A549 (cell line): ENCODE results near the gene DLGAP1. TPM values are rescaled to one million over a fixed set of nuclear protein-coding genes. Genes with fewer than 3 reads are reported as not detected.
A peak's percentile ranks its signal among the peaks of the same experiment; 100 is the strongest.
"Not testable (repeated sequence)": the region's sequence is repeated elsewhere in the genome, so short reads cannot be mapped to it uniquely, and the experiment has no call there.

Source experiments
- ATAC-seq, 2 experiments: fragments of 200-7000 bp in 1 of 2; fragments of >200 bp in 1 of 2; cut with Nextera tagmentation in 1 of 2; cut with Tn5 transposase in 1 of 2; 3 replicates each; pipeline versions ENCODE4 v1.8.0 to v1.9.1; 2018 to 2020; ENCODE audit warnings: mild to moderate bottlenecking in 1 of 2, moderate library complexity in 1 of 2
- CTCF ChIA-PET: fragments of 300-600 bp; sonication (Branson Sonifier 250); formaldehyde crosslinking; extraction: SDS; loops from one replicate; lab custom pipeline; 2021; ENCODE audit warnings: antibody characterized with exemption, inconsistent platforms; lab: Yijun Ruan, JAX
- POLR2A ChIA-PET: fragments of 350-600 bp; formaldehyde crosslinking; extraction: SDS; loops from one replicate; lab custom pipeline; 2021; ENCODE audit warnings: antibody characterized with exemption, inconsistent platforms; lab: Yijun Ruan, JAX
- DNase-seq, 2 experiments: peaks; one replicate each; pipeline versions ENCODE4 v3.0.0 to v3.0.0-alpha.2; 2011 to 2016; ENCODE audit warnings: low read depth in 1 of 2, low spot score in 1 of 2
- FAIRE-seq: peaks from 2 replicates; lab custom pipeline; 2011; peaks lifted over from hg19 to GRCh38; lab: Jason Lieb, UNC
- H3K27ac ChIP-seq, 2 experiments: fragments of >200 bp; sonication (Bioruptor Twin); formaldehyde crosslinking; 3 replicates each; pipeline ENCODE4 v1.5.1; 2016 to 2017
- H3K4me1 ChIP-seq: fragments of >200 bp; sonication (Bioruptor Twin); formaldehyde crosslinking; 3 replicates; pipeline ENCODE4 v1.6.1; 2016
- H3K4me2 ChIP-seq: fragments of >200 bp; sonication (Bioruptor Twin); formaldehyde crosslinking; 3 replicates; pipeline ENCODE4 v1.6.1; 2016
- H3K4me3 ChIP-seq: fragments of >200 bp; sonication (Bioruptor Twin); formaldehyde crosslinking; 3 replicates; pipeline ENCODE4 v1.5.1; 2016
- H3K9me3 ChIP-seq: fragments of >200 bp; sonication (Bioruptor Twin); formaldehyde crosslinking; 3 replicates; pipeline ENCODE4 v1.6.1; 2016
- EHF ChIP-seq: fragments of 250-450 bp; sonication (Bioruptor Pico); IDR thresholded peaks from 2 replicates; pipeline ENCODE4 v1.5.0; 2020; ENCODE audit warnings: mild to moderate bottlenecking
- EHMT2 ChIP-seq: fragments of 200-600 bp; sonication (generic); IDR thresholded peaks from 2 replicates; pipeline ENCODE4 v1.6.1; 2016; ENCODE audit warnings: antibody characterized with exemption, low read depth, mild to moderate bottlenecking, moderate library complexity
- FOXS1 ChIP-seq: fragments of 250-450 bp; sonication (Bioruptor Pico); IDR thresholded peaks from 2 replicates; pipeline ENCODE4 v1.5.0; 2020; ENCODE audit warnings: mild to moderate bottlenecking, moderate library complexity
- GATA3 ChIP-seq: IDR thresholded peaks from 2 replicates; pipeline ENCODE4 v1.6.1; 2012; ENCODE audit warnings: borderline replicate concordance
- HMGXB4 ChIP-seq: fragments of 250-450 bp; sonication (Bioruptor Pico); IDR thresholded peaks from 2 replicates; pipeline ENCODE4 v1.5.0; 2021; ENCODE audit warnings: mild to moderate bottlenecking, moderate library complexity, borderline replicate concordance
- HOXB13 ChIP-seq: fragments of 250-450 bp; sonication (Bioruptor Pico); IDR thresholded peaks from 2 replicates; pipeline ENCODE4 v1.5.0; 2020; ENCODE audit warnings: low read depth, mild to moderate bottlenecking, moderate library complexity
- HOXB5 ChIP-seq: fragments of 250-450 bp; sonication (Bioruptor Pico); IDR thresholded peaks from 2 replicates; pipeline ENCODE4 v1.5.0; 2020; ENCODE audit warnings: mild to moderate bottlenecking, moderate library complexity
- JUN ChIP-seq, 2 experiments: fragments of >200 bp; sonication (Bioruptor Twin); formaldehyde crosslinking; IDR thresholded peaks; 2 replicates in 1 of 2; 3 replicates in 1 of 2; pipeline ENCODE4 v1.6.1; 2016 to 2017
- JUNB ChIP-seq: fragments of >200 bp; sonication (Bioruptor Twin); formaldehyde crosslinking; IDR thresholded peaks from 2 replicates; pipeline ENCODE4 v1.6.1; 2016
- KDM1A ChIP-seq: fragments of 200-600 bp; sonication (generic); IDR thresholded peaks from 2 replicates; pipeline ENCODE4 v1.6.1; 2016; ENCODE audit warnings: low read depth, mild to moderate bottlenecking
- PBX3 ChIP-seq: IDR thresholded peaks from 2 replicates; pipeline ENCODE4 v1.6.1; 2012
- RCOR1 ChIP-seq: fragments of 150-350 bp; IDR thresholded peaks from 2 replicates; pipeline ENCODE4 v1.6.1; 2014; ENCODE audit warnings: antibody characterized with exemption, low read length, low read depth
- RFX5 ChIP-seq: fragments of 450-650 bp; IDR thresholded peaks from 2 replicates; pipeline ENCODE4 v1.7.1; 2014; ENCODE audit warnings: antibody characterized with exemption, mild to moderate bottlenecking, moderate library complexity
- TFCP2L1 ChIP-seq: fragments of 250-450 bp; sonication (Bioruptor Pico); IDR thresholded peaks from 2 replicates; pipeline ENCODE4 v1.5.0; 2021; ENCODE audit warnings: mild to moderate bottlenecking
- ZNF302 ChIP-seq: fragments of 250-450 bp; sonication (Bioruptor Pico); IDR thresholded peaks from 2 replicates; pipeline ENCODE4 v1.9.0; 2021; ENCODE audit warnings: inconsistent platforms, mild to moderate bottlenecking, moderate library complexity
- ZSCAN20 ChIP-seq: fragments of 250-450 bp; sonication (Bioruptor Pico); IDR thresholded peaks from 2 replicates; pipeline ENCODE4 v1.8.0; 2022; ENCODE audit warnings: mild to moderate bottlenecking, moderate library complexity
- WGBS: methylation state at CpG from one replicate; pipeline ENCODE4 v1.1.6; 2017; ENCODE audit errors: missing lambda C conversion rate; 5-methylcytosine and 5-hydroxymethylcytosine counted together
- polyA plus RNA-seq, 4 experiments: library from polyadenylated mRNA; depleted of rRNA in 3 of 4; stranded (reverse); fragments of >200 nt; fragmentation: RNase III in 1 of 4; extraction: RNeasy Plus Mini Kit Qiagen cat#74134 plus additional on column Dnase treatment in 1 of 4; gene quantifications; 2 replicates in 3 of 4; 3 replicates in 1 of 4; pipeline ENCODE4 v1.2.3, GENCODE V29; 2011 to 2017
- TF ChIP-seq, protein P1 (sequence below): fragments of 200-600 bp; sonication (generic); IDR thresholded peaks from 2 replicates; pipeline ENCODE4 v1.6.1; 2016; ENCODE audit warnings: antibody characterized with exemption, mild to moderate bottlenecking, moderate library complexity

The DLGAP1 gene
- polyA plus RNA-seq, 2 of the 4 experiments (the other 2 are of a cell fraction) = 0.04 to 0.12 TPM

- TF ChIP-seq, protein P1, sequence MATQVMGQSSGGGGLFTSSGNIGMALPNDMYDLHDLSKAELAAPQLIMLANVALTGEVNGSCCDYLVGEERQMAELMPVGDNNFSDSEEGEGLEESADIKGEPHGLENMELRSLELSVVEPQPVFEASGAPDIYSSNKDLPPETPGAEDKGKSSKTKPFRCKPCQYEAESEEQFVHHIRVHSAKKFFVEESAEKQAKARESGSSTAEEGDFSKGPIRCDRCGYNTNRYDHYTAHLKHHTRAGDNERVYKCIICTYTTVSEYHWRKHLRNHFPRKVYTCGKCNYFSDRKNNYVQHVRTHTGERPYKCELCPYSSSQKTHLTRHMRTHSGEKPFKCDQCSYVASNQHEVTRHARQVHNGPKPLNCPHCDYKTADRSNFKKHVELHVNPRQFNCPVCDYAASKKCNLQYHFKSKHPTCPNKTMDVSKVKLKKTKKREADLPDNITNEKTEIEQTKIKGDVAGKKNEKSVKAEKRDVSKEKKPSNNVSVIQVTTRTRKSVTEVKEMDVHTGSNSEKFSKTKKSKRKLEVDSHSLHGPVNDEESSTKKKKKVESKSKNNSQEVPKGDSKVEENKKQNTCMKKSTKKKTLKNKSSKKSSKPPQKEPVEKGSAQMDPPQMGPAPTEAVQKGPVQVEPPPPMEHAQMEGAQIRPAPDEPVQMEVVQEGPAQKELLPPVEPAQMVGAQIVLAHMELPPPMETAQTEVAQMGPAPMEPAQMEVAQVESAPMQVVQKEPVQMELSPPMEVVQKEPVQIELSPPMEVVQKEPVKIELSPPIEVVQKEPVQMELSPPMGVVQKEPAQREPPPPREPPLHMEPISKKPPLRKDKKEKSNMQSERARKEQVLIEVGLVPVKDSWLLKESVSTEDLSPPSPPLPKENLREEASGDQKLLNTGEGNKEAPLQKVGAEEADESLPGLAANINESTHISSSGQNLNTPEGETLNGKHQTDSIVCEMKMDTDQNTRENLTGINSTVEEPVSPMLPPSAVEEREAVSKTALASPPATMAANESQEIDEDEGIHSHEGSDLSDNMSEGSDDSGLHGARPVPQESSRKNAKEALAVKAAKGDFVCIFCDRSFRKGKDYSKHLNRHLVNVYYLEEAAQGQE = no peak
- no peak for TF ChIP-seq EHF (CRISPR knock-in tag)
- TF ChIP-seq HOXB5 (CRISPR knock-in tag) = no peak
- TF ChIP-seq GATA3 = no peak
- TF ChIP-seq RFX5 = no peak
- TF ChIP-seq ZSCAN20 = no peak
- TF ChIP-seq, all 56 proteins: peak for 0
These were observed 846.6 kb downstream of the DLGAP1 start (continued) for GRCh38 chr18:3608488-3608887.

GRCh38 chr18:3608099-3608453 lies 847.0 kb downstream of the DLGAP1 start:
- not testable (repeated sequence) for FAIRE-seq, DNase-seq, ATAC-seq, H3K4me2 ChIP-seq, H3K9me3 ChIP-seq, H3K4me3 ChIP-seq
- WGBS = 91% methylated on average over 7 of the region's 8 CpGs
- ChIA-PET CTCF (interaction anchor here (1.3 kb wide), 2 partner anchors 14 to 57 kb away, joined by 3 to 6 read pairs; no protein-coding TSS in a partner anchor), POLR2A (interaction anchor here (1.2 kb wide), 1 partner anchor 11 kb away, joined by 3 read pairs; no protein-coding TSS in a partner anchor)
- H3K4me1 ChIP-seq = peaks cover 45% of the 10 kb centered on the region
- peak overlapping the region; percentile 99 to 100 for H3K27ac ChIP-seq

DNA sequence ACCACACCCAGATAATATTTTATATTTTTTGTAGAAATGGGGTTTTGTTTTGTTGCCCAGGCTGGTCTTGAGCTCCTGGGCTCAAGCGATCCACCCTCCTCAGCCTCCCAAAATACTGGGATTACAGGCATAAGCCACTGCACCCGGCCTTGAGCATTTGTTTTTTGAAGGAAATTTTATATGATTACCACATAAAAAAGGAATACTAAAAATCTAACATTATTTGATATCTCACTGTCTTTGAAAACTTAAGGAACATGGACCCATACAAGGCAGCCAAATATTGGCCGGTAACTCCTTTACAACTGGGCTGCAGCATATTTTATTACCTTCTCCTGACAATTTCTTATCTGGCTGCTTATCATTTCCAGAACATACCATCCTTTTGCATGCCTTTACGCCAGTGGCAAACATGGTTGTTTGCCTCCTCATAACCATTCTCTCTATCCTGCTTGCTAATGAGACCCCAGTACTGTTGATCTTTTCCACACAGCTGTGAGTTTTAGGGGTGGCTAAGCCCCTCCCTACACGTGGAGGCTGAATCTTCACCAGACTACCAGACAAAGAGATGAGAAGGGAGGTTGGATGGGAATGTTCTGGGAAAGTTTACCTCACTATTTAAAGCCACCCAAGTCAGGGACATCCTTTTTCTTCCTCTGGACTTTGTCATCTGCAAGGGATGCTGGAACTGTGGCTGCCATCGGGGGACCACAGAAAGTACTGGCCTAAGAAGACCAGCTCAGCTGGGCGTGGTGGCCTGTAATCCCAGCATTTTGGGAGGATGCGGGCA lies 847.6 kb downstream of the DLGAP1 start:
- Histone ChIP-seq H3K27ac (peak overlapping the region; percentile 99 to 100), H3K9me3 (no peaks in the 10 kb centered on the region), H3K4me3 (no peak overlapping the region), H3K4me2 (0 out of 3 replicates have a peak overlapping the region, but pooled peaks have one; percentile 90), H3K4me1 (peaks cover 46% of the 10 kb centered on the region)
- FAIRE-seq (no peak), ATAC-seq (no peak), DNase-seq (no peak)
- WGBS = 83% methylated on average over 8 of the region's 8 CpGs
- TF ChIP-seq ZNF302 (CRISPR knock-in tag) (no peak), PBX3 (no peak), JUNB (no peak), TFCP2L1 (CRISPR knock-in tag) (no peak), HMGXB4 (CRISPR knock-in tag) (no peak), FOXS1 (no peak), KDM1A (no peak), RCOR1 (no peak), HOXB13 (CRISPR knock-in tag) (no peak; the same call in 1 of the 2 replicates), JUN (IDR thresholded peaks at IDR 0.05) (no peak), EHMT2 (no peak)
- TF ChIP-seq, protein P1 = no peak
- ChIA-PET CTCF (interaction anchor here (1.1 to 1.3 kb wide), 3 partner anchors 13 to 58 kb away, joined by 3 to 6 read pairs (median 5); no protein-coding TSS in a partner anchor), POLR2A (interaction anchor here (1.2 kb wide), 1 partner anchor 11 kb away, joined by 3 read pairs; no protein-coding TSS in a partner anchor)

DNA sequence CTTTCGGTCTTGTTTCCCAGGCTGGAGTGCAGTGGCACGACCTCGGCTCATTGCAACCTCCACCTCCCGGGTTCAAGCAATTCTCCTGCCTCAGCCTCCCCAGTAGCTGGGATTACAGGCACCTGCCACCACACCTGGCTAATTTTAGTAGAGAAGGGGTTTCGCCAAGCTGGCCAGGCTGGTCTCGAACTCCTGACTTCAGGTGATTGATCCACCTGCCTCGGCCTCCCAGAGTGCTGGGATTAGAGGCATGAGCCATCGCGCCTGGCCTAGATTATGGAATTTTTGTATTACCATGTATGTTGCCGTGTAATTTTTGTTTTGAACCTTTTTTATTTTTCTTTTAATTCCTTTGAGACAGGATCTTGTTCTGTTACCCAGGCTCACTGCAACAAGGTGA lies 848.2 kb downstream of the DLGAP1 start:
- POLR2A ChIA-PET = interaction anchor here (2.1 kb wide), 1 partner anchor 43 kb away, joined by 7 read pairs; no protein-coding TSS in a partner anchor
- 82% methylated on average over 10 of the region's 10 CpGs for WGBS
- not testable (repeated sequence) for ATAC-seq, H3K9me3 ChIP-seq, H3K4me3 ChIP-seq, FAIRE-seq, DNase-seq
- CTCF ChIA-PET = interaction anchor here (1.1 to 1.5 kb wide), 2 partner anchors 22 to 59 kb away, joined by 4 to 5 read pairs; no protein-coding TSS in a partner anchor
- Histone ChIP-seq H3K27ac (peak overlapping the region; percentile 99 to 100), H3K4me1 (peaks cover 43% of the 10 kb centered on the region), H3K4me2 (peak overlapping the region; percentile 90)
